AG08396 (cell line): ENCODE measurements around the gene ZDHHC17.
"Not testable (repeated sequence)": the region's sequence is repeated elsewhere in the genome, so short reads cannot be mapped to it uniquely, and the experiment has no call there.

Experiments used
- DNase-seq: peaks from one replicate; pipeline ENCODE4 v3.0.0; 2012; ENCODE audit warnings: low spot score, mixed read lengths

The ZDHHC17 gene

DNA sequence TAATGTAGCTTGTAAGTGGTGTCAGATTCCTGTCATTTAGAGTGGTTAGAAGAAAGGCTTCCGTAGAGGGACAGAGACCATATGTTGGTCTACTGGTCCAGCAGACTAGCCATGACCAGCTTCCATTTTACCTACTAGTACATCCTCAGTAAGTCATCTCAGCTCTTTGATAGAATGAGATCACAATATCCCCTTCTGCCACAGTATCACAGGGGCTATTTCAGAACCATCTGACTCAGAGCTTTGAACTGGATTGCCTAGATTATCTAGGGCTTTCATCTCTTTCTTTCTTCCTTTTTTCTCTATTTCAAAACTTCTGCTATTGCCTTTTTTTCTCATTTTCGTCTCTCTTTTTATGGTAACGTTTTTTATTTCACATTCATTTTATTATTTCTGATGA, 4.7 kb downstream of the ZDHHC17 start:
- DNase-seq, result no peak

DNA sequence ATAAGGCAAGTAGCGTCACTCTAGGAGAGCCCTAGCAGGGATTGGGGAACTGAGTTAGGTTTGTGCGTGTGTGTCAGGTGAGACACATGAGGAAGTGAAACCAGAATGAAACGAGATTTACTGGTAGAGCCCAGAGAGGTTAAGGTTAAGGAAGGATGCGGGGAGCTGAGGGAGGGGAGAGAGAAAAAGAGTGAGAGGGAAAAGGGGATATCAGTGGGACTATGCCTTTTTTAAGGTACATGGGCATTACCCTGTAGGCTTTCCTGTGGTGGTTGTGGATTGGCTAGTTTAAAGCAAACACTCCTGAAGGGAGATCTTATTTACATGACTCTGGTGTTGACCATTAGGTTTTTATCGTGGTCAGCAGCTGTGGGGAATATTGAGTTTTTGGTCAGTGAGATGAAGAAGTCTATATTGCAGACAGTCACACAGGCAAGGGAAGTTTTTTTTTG, 13.9 kb downstream of the ZDHHC17 start:
- no peak for DNase-seq

DNA sequence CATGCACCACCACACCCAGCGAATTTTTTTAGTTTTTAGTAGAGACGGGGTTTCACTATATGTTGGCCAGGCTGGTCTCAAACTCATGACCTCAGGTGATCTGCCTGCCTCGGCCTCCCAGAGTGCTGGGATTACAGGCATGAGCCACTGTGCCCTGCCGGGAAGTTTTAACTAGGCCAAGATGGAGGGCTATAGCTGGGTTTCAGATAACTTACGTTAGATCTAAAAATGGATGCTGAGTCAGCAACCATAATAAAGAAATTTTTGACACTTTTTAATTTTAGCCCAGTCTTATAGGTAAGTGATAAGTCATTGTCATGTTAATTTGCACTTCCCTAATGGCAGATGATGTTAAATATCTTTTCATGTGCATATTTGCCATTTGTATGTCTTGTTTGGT, 14.4 kb downstream of the ZDHHC17 start:
- no peak for DNase-seq

DNA sequence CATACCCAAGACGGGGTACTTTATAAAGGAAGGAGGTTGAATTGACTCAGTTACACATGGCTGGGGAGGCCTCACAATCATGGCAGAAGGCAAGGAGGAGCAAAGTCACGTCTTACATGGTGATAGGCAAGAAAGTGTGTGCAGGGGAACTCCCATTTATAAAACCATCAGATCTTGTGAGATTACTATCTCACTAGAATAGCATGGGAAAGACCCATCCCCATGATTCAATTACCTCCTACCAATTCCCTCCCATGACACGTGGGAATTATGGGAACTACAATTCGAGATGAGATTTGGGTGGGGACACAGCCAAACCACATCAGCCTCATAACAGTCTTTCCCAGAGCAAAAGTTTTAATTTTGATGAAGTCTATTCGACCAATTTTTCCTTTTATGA, 15.4 kb downstream of the ZDHHC17 start:
- DNase-seq, result not testable (repeated sequence)

DNA sequence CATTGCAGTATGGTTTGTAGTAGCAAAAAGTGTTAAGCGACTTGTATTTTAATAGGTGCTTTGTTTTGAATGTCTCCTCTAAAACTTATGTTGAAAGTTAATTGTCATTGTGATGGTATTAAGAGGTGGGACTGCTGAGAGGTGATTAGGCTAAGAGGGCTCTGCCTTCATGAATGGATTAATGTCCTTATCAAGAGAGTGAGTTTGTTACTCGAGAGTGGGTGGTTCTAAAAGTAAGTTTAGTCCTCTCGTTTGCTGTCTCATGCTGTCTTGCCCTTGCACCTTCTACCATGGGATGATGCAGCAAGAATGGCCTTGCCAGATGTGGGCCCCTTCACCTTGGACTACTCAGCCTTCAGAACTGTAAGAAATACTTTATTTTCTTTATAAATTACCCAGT, 17.4 kb downstream of the ZDHHC17 start:
- no peak for DNase-seq

DNA sequence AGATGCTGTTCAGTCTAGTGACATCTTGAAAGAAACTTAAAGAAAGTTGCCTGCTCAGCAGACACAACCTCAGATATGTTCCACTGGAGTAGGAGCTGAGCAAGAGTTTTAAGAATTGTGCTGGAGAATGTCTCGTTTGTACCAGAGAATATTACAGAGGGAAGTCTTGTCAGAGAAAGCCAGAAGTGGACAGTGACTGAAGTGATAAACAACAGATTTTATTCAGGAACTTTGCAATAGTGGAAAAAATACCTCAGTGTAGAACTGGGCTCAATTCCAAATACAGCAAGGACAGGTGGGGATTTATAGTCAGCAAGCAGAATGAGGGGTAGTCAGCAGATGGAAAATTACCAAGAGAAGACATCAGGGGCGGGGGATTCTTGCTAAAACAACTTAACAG, 18.6 kb downstream of the ZDHHC17 start:
- DNase-seq, result no peak

DNA sequence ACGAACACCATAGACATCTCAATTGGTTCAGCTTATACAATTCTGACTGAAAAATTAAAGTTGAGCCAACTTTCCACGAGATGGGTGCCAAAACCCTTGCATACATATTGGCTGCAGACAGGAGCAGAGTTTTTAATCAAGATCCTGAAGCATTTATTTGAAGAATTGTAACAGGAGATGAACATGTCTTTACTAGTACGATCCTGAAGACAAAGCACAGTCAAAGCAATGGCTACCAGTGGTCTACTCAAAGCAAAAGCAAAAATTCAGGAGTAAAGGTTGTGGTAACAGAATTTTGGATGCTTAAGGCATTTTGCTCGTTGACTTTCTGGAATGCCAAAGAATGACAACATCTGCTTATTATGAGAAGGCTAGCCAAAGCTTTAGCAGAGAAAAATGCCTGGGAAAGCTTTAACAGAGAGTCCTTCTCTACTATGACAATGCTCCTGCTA, 20.7 kb downstream of the ZDHHC17 start:
- DNase-seq, result peak; percentile 29

DNA sequence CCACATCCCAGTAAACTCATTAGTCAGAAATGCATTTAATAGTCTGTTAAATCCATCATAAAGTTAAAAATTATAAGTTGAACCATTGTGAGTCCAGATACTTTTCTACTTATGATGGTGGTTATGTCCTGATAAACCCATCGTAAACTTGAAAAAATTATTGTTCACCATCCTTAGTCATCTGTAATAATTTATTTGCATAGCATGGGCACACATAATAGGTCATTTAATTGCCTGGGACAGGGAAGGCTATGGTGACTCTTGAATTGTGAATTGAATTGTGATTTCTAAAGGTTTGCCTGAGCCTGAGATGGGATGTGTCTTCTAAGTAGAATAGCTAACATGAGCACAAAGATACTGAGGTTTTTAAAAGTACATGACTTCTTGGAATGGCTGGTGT, 21.5 kb downstream of the ZDHHC17 start:
- DNase-seq, result no peak

DNA sequence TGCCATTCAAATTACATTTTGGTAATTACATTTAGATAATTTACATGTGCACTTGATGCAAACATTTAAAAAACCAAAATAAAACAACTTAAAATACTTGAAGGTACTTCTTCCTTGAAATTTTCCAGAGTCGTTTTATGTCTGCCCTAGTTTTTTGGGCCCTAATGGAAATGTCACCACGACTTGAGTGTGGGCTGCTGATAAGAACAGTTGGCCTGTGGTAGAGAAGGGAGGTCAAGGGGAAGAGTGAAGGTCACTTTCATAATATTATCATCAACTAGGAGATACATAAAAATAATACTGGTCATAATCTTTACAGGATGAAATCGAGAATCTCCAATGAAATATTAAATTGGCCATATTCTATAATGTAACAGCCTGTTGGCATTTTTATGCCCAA, 23.1 kb downstream of the ZDHHC17 start:
- no peak for DNase-seq

DNA sequence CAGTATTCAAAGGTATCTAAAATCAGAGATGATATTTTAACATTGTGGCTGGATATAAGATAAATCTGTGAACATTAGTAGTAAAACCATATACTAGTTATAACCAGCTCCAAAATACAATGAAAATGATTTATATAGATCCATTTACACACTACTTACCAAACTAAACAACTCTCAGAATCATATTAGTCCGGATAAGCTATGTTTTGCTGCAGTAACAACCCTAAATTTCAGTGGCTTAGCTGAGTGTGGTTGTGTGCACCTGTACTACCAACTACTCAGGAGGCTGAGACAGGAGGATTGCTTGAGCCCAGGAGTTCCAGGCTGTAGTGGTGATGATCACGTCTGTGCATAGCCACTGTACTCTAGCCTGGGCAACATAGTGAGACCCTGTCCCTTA, 23.8 kb downstream of the ZDHHC17 start:
- DNase-seq, result no peak

DNA sequence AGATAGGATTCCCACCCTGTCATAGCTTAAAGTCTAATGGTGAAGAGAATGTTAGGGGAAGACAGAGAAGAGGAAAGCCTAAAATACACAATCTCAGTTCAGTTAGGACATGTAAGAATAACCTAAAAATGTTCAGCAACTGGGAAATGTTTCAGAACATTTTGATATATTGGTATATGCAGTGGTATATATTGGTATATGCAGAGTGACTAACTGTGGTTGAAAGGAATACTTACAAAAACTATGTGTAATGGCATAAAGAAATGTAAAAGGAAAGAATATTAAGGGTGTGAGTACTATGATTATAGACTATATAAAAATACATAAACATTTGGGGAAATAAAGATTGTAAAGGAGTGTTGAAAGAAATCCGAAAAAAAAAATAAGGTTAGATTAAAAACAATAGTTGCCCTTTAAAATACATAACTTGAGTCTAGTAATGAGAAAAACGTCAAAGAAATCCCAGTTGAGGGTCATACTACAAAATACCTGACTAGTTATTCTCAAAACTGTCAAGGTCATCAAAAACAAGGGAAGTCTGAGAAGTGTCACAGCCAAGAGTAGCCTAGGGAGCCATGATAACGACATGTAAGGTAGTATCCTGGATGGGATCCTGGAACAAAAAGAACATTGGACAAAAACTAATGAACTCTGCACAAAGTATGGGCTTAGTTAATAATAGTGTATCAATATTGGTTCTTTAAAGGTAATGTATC, 25.6 kb downstream of the ZDHHC17 start:
- DNase-seq, result no peak

DNA sequence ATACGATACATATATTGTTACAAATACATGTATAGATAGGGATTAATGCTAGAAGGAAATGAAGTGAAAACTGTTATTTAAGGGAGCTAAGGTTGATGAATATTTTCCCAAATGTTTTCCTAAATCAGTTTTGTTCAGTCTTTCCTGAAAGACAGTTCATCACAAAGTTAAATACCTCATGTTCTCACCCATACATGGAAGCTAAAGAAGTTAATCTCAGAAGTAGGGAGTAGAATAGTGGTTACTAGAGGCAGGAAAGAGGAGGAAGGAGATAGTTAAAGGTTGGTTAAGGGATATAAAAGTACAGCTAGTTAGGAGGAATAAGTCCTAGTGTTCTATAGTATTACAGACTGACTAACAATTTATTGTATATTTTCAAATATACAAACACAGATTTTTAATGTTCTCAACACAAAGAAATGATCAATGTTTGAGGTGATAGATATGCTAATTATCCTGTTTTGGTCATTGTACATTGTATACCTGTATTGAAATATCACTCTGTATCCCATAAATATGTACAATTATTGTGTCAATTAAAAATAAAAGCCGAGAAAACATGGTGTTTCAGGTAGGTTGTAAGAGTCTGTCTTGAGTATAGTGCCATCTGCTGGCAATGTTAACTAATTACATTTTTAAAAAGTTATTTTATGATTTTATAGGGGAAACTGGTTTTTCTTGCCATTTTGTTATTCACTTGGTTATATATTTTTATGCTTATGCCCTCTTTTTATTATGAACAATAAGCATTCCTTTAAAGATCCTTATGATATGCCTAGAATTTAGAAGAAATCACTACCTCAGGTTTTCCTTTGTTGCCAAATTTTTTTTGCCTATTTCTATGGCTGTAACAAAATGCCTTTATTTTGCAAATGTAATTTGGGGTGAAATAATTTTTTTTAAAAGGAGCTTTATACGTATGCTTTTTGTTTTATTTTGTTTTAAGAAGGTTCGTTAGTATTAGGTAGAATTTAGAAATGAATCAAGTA, 26.9 kb downstream of the ZDHHC17 start:
- peak; percentile 9 for DNase-seq

DNA sequence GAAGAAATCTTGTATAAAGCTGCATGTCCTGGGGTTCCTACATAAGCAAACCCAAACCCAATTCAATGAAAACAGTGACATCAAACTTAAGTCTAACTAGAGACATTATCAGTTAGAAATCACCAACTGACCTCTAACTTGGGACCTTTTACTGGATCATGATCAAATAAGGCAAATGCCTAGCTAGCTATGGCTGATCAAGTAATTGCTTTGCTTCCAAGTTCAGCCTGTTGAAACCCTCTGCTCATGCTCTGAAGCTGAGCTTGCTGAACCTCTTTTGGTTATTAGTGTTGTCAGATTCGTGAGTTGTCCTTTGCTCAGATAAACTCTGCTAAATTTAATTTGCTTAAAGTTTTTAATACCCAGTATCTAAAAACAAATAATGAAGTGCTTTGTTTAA, 28.9 kb downstream of the ZDHHC17 start:
- no peak for DNase-seq

DNA sequence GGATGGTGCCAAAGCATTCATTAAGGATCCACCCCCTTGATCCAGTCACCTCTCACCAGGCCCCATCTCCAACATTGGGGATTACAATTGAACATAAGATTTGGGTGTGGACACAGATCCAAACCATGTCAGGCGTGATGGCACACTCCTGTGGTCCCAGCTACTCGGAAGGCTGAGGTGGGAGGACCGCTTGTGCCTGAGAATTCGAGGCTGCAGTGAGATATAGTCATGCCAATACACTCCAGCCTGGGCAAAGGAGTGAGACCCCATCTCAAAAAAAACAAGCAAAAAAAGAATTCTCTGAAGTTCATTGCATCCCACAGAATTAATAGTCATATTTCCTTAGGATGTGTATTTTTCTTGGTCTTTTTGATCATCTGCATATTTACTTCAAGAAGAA, 34.9 kb downstream of the ZDHHC17 start:
- DNase-seq, result no peak

DNA sequence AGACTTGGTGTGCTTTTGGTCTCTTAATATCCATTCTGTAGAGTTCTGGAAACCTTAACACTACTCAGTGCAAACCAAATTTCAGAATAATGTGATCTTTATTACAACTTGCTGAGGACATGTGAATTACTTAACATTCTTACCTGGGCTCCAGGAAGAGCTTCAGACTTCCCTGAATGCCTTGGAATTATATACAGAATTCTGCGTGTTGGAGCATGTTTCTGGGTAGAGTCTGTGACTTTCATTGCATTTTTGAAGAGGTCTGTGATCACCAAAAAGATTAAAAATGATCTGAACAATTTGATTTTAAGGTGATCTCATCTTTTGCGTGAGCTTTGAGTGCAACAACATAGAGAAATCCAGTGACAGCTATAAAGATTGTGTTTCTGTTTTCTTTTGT, 35.4 kb downstream of the ZDHHC17 start:
- DNase-seq, result no peak

DNA sequence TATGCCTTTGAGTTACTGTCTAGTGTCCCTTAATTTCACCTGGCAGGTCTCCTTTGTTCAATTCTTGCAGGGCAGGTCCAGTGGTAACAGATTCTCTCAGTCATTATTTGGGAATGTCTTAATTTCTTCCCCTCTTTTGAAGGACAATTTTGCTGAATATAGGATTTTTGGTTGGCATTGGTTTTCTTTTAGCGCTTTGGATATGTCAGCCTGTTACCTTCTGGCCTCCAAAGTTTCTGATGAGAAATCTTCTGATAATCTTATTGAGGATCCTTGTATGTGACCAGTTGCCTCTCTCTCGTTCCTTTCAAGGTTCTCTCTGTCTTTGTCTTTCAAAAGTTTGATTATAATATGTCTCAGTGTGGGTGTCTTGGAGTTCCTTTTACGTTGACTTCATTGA, 38.1 kb downstream of the ZDHHC17 start:
- no peak for DNase-seq

DNA sequence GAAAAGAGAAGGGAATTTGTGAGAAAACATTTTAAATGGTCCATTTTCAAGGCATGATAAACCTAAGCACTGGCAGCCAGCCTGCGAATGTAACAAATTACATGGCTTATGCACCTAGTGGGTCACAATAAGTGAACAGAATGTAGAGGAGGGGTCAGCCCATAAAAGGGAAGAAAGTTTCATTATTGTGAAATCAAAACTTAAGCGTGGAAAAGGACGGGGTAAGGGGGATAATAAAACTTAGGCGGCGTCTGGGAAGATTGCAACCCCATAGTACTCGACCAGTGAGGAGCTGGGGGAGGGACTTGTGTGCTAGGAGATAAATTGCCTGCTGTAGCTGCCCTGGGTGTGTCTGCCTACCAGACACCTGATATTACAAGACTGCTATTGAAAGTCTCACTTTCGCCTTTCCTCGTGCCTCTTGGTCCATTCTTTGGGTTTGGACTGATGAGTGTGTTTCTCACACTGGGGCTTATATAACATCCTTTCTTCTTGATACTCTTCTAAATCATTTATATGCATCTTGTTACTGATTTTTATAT, 40.6 kb downstream of the ZDHHC17 start:
- DNase-seq, result no peak

DNA sequence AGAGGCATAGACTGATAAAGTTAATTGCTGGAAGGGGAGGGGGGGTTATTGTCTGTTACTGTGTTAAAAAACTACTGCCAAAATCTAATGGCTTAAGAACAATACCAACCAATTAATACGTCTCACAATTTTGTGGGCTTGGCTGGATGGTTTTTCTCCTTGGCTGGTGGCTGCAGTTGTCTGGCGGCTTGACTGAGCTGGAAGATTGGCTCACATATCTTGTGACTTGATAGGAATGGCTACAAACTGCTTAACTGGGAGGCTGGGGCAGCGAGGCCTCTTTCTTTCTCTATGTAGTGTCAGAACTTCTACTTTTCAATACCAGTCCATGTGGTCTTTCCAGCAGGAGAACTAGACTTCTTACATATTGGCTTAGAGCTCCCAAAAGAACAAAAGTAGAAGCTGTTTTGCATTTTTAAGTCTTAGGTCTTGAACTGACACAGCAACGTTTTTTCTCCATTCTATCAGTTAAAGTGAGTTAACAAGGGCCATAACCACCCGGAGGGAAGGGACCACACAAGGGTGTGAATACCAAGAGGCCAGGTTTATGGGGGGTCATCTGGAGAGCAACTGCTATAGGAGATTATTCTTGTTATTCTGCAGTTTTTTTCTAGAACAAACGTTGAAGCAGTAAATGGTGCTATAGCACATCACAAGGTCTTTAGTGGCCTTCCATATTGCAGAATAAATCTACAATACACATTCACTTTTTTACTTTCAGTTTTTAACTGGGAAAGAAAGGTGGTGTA, 46.9 kb downstream of the ZDHHC17 start:
- DNase-seq, result no peak

DNA sequence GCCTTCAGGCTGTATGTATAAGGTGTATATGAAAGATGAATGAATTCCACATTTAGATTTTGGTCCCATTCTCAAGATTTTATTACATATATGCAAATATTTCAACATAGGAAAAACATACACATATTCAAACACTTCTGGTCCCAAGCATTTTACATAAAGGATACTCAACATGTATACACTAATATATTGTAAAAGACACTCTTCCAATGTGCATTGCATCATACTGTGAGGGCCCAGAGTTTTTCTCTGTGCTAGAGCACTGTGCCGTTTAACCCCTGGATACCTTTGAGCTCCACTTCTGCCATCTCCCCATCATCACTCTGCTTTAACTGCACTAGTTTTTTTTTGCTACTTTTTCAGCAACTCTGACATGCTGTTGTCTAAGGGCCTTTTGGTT, 48.1 kb downstream of the ZDHHC17 start:
- DNase-seq, result no peak

DNA sequence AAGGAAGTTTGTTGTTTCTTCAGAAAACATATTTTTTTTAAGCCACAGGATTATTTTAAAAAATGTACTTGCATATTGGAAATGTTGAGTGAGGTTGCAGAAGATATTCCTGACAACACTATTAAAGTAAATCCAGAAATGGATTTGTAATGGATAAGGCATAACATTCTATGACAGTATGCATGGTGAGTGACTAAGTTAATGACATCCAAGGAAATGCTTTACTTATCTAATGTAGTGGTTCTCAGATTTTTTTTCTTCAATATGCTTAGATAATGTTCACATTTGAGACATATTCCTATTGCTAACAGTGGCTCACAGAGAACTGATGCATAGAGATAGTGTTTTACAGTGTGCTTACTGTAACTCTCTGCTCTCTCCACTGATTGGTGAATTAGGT, 49.4 kb downstream of the ZDHHC17 start:
- DNase-seq, result no peak

DNA sequence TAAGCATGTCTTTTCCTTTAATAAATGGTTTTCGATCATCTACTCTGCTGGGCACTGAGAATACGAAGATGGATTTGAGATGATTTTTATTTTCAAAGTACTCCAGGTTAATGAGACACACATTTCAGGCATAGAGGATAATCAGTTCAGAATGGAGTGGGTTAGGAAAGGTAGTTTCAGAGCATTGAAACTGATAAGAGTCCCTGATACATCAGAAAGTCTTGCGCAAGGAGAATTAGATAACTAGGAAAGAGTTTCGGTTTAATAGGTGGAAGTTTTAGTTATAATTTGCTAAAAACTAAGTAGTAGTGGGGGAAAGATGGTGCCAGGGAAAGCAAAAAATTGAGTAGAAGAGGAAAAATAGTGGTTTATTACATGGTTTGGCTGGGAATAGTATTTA, 50.1 kb downstream of the ZDHHC17 start:
- DNase-seq, result no peak

DNA sequence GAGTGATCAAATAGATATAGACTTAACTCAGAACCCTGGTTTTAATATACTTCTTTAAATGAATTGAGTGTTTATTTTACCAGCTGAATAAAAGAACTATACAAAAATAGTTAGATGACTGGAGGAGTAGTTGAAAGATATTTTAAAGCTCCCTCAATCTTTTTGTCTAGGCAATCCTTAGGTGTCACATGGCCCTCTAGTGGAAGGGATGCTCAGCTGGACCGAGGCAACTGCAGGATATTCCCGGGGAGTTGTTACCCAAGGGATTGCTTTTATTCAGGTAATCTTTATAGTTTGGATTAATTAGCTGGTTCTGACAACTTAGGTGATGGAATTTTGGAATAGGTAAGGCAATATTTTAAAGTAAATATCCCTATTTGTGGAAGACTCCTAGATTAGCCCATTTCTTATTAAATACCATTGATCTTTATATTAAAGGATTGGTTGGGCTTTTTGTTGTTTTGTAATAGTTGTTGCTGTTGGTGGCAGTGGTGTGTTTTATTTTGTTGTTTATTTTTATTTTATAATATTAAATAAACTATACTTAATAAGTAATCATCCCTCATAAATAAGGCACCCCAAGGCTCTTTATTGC, 57.1 kb downstream of the ZDHHC17 start:
- peak; percentile 60 for DNase-seq
